Panc1 (cell line): Measurements from ENCODE around the gene HOXB7. TPM values are rescaled to one million over a fixed set of nuclear protein-coding genes. Genes with fewer than 3 reads are reported as not detected.

Source experiments
- ATAC-seq: fragments of 200-7000 bp; cut with Tn5 transposase; 2 replicates; pipeline ENCODE4 v1.9.1; 2020; ENCODE audit warnings: mild to moderate bottlenecking, moderate library complexity
- BruUV-seq: library from RNA; stranded (reverse); fragments of 400-500 nt; replicated peaks from 2 replicates; lab custom pipeline; 2021; lab: Mats Ljungman, UMichigan
- CTCF ChIA-PET: fragments of 300-600 bp; sonication (Branson Sonifier 250); formaldehyde crosslinking; loops from one replicate; lab custom pipeline; 2022; ENCODE audit warnings: antibody characterized with exemption; lab: Charles Lee
- POLR2A ChIA-PET: fragments of 300-600 bp; sonication (Branson Sonifier 250); formaldehyde crosslinking; loops from one replicate; lab custom pipeline; 2022; ENCODE audit warnings: antibody characterized with exemption; lab: Charles Lee
- DNase-seq: peaks from one replicate; pipeline ENCODE4 v3.0.0-alpha.2; 2010; ENCODE audit warnings: low read depth, low spot score
- H3K27ac ChIP-seq: 2 replicates; pipeline ENCODE4 v1.5.1; 2011; ENCODE audit warnings: mild to moderate bottlenecking, low read length, inconsistent platforms
- H3K27me3 ChIP-seq: fragments of 200-500 bp; sonication (Bioruptor generic); 2 replicates; pipeline ENCODE4 v1.6.0; 2014; ENCODE audit warnings: low read length, inconsistent platforms; ENCODE audit not compliant: control insufficient read depth, insufficient read depth
- H3K36me3 ChIP-seq: fragments of 200-500 bp; sonication (Bioruptor generic); 2 replicates; pipeline ENCODE4 v1.5.1; 2014; ENCODE audit warnings: inconsistent platforms, mild to moderate bottlenecking, low read length, moderate library complexity; ENCODE audit not compliant: control insufficient read depth, insufficient read depth
- H3K4me1 ChIP-seq: 2 replicates; pipeline ENCODE4 v1.5.1; 2011; ENCODE audit warnings: inconsistent platforms, mild to moderate bottlenecking, low read length, moderate library complexity; ENCODE audit not compliant: control insufficient read depth, insufficient read depth
- H3K4me3 ChIP-seq, 2 experiments: 2 replicates each; pipeline ENCODE4 v1.5.1; 2011 to 2012; ENCODE audit warnings: low read depth in 2 of 2, low read length in 2 of 2, mild to moderate bottlenecking in 2 of 2, inconsistent platforms in 1 of 2, moderate library complexity in 1 of 2
- H3K9me3 ChIP-seq: fragments of 200-500 bp; sonication (Bioruptor generic); 2 replicates; pipeline ENCODE4 v1.5.1; 2014; ENCODE audit warnings: low read depth, mild to moderate bottlenecking, inconsistent platforms, low read length, moderate library complexity; ENCODE audit not compliant: control insufficient read depth, insufficient read depth
- CTCF ChIP-seq: fragments of 450-650 bp; IDR thresholded peaks from 2 replicates; pipeline ENCODE4 v1.5.1; 2017; ENCODE audit warnings: mild to moderate bottlenecking
- POLR2AphosphoS5 ChIP-seq: IDR thresholded peaks from 2 replicates; pipeline ENCODE4 v1.6.1; 2012; ENCODE audit warnings: mild to moderate bottlenecking, low read depth, low read length, moderate library complexity
- REST ChIP-seq, 2 experiments: IDR thresholded peaks; 2 replicates each; pipeline ENCODE4 v1.6.1; 2011 to 2012; ENCODE audit warnings: low read depth in 2 of 2, control low read depth in 1 of 2, low read length in 1 of 2, mild to moderate bottlenecking in 1 of 2, moderate library complexity in 1 of 2; ENCODE audit not compliant: insufficient read depth in 1 of 2
- SIN3A ChIP-seq: IDR thresholded peaks from 2 replicates; pipeline ENCODE4 v1.6.1; 2012; ENCODE audit warnings: low read depth, mild to moderate bottlenecking, low read length, moderate library complexity, borderline replicate concordance; ENCODE audit not compliant: insufficient read depth
- TCF7L2 ChIP-seq: IDR thresholded peaks from 2 replicates; pipeline ENCODE4 v1.6.1; 2011; ENCODE audit warnings: mild to moderate bottlenecking, low read depth, low read length, inconsistent platforms
- in situ Hi-C: cut with HindIII; loops from 2 replicates; pipeline ENCODE4 v1.10.0; 2016; ENCODE audit warnings: low sequenced_read_pairs, low pct_unique_long_range_greater_than_20kb
- intact Hi-C: fragments of 100-400 bp; cut with micrococcal nuclease; formaldehyde crosslinking; loops from one replicate; pipeline ENCODE4 v1.10.0; 2022; ENCODE audit not compliant: unreplicated experiment
- total RNA-seq: library from RNA; stranded (reverse); gene quantifications from one replicate; pipeline ENCODE4 v1.2.1, GENCODE V29; 2021; ENCODE audit not compliant: unreplicated experiment

The HOXB7 gene
- total RNA-seq, 1 experiment from 2014 or later = 44.0 TPM

- H3K9me3 ChIP-seq = no peaks in the 10 kb centered on the region
- in situ Hi-C loops (no loop called here), intact Hi-C loops (no loop called here)
- peaks cover 9% of the 10 kb centered on the region; the same call in 1 of the 2 replicates for H3K36me3 ChIP-seq
- TF ChIP-seq CTCF = no peak
- no peak for TF ChIP-seq POLR2AphosphoS5
- no peak for TF ChIP-seq TCF7L2
- TF ChIP-seq REST (IDR thresholded peaks at IDR 0.05; ENCODE audit: insufficient read depth in 1 of 2, low read depth in 2 of 2, low read length in 1 of 2) = no peak
- no peak for TF ChIP-seq SIN3A
- ChIA-PET POLR2A (no interaction called here), CTCF (interaction anchor here (0.9 kb wide), 1 partner anchor 33 kb away, joined by 5 read pairs; no protein-coding TSS in a partner anchor)
- ATAC-seq (no peak), DNase-seq (no peak)
- H3K4me1 ChIP-seq = peaks cover 25% of the 10 kb centered on the region
- H3K4me3 ChIP-seq = peak overlapping the region; percentile 74 to 76
- no TSS peak for BruUV-seq
- H3K27ac ChIP-seq = peak overlapping the region; percentile 99
- no peaks in the 10 kb centered on the region for H3K27me3 ChIP-seq
Observed at GRCh38 chr17:48645639-48646182, 34.9 kb upstream of the HOXB7 start.

- H3K36me3 ChIP-seq = peaks cover 9% of the 10 kb centered on the region; the same call in 1 of the 2 replicates
- no peaks in the 10 kb centered on the region for H3K9me3 ChIP-seq
- ChIA-PET POLR2A (interaction anchor here (0.7 kb wide), 1 partner anchor 92 kb away, joined by 3 read pairs; no protein-coding TSS in a partner anchor), CTCF (interaction anchor here (0.5 kb wide), 1 partner anchor 58 kb away, joined by 4 read pairs; no protein-coding TSS in a partner anchor)
- DNase-seq = no peak
- H3K27me3 ChIP-seq = no peaks in the 10 kb centered on the region
- in situ Hi-C loops (no loop called here), intact Hi-C loops (no loop called here)
- peaks cover 29% of the 10 kb centered on the region for H3K4me1 ChIP-seq
- BruUV-seq = TSS peak; percentile 64
- no peak for ATAC-seq
- H3K4me3 ChIP-seq = peak overlapping the region; percentile 74 to 76
- peak overlapping the region; percentile 99 for H3K27ac ChIP-seq
- TF ChIP-seq CTCF (no peak), REST (IDR thresholded peaks at IDR 0.05; ENCODE audit: insufficient read depth in 1 of 2, low read depth in 2 of 2, low read length in 1 of 2) (no peak), SIN3A (no peak), TCF7L2 (no peak), POLR2AphosphoS5 (no peak)
Observed at GRCh38 chr17:48644910-48645557, 34.2 kb upstream of the HOXB7 start.
